ENCODE measurements around the gene SECISBP2L.

DNA sequence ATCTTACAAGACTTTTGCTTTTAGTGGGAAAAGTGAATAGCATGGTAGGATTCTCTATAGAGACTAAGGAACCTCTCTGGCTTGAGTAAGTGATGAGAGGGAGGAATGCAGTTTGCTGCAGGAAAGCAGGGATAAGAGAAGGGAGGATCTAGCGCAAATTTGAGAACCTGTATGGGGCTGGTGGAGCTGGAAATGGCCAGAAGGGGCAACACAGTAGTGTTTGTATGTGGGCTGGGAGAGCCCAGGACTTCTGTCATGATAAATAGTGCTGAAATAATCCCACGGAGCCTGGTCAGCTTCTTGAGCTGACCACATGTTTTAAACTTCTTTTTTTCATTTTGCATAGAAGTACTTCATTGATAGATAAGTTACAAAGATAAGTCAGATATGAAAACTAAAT is 71.4 kb downstream of the SECISBP2L start:
- TF ChIP-seq, protein P1, sequence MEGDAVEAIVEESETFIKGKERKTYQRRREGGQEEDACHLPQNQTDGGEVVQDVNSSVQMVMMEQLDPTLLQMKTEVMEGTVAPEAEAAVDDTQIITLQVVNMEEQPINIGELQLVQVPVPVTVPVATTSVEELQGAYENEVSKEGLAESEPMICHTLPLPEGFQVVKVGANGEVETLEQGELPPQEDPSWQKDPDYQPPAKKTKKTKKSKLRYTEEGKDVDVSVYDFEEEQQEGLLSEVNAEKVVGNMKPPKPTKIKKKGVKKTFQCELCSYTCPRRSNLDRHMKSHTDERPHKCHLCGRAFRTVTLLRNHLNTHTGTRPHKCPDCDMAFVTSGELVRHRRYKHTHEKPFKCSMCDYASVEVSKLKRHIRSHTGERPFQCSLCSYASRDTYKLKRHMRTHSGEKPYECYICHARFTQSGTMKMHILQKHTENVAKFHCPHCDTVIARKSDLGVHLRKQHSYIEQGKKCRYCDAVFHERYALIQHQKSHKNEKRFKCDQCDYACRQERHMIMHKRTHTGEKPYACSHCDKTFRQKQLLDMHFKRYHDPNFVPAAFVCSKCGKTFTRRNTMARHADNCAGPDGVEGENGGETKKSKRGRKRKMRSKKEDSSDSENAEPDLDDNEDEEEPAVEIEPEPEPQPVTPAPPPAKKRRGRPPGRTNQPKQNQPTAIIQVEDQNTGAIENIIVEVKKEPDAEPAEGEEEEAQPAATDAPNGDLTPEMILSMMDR (IDR thresholded peaks at IDR 0.05; ENCODE audit: low read length): no peak
- TF ChIP-seq EZH2 (optimal IDR thresholded peaks at IDR 0.05; ENCODE audit: low read depth, low read length): no peak
